Stimulated activated CD4-positive, alpha-beta T cell treated with anti-CD3 and anti-CD28 coated beads, Interleukin-1b, Interleukin-23, amount 100 ng/mL, for 48 hours (primary cell): Measurements from ENCODE around the gene AUTS2.
"Not testable (repeated sequence)": the region's sequence is repeated elsewhere in the genome, so short reads cannot be mapped to it uniquely, and the experiment has no call there.

ENCODE experiments used
- DNase-seq: peaks from one replicate; pipeline ENCODE4 v3.0.0-alpha.2; 2020

The AUTS2 gene

GRCh38 chr7:70723339-70723738, 1125.1 kb downstream of the AUTS2 start:
- no peak for DNase-seq

- DNase-seq, result no peak
Measured at GRCh38 chr7:70725448-70725847, 1127.2 kb downstream of the AUTS2 start.

- DNase-seq, result no peak
Measured at GRCh38 chr7:70726294-70726693, 1128.0 kb downstream of the AUTS2 start.

- no peak for DNase-seq
Measured at GRCh38 chr7:70726951-70727378, 1128.7 kb downstream of the AUTS2 start.

GRCh38 chr7:70727861-70728260, 1129.6 kb downstream of the AUTS2 start:
- DNase-seq, result no peak

- DNase-seq, result no peak
Measured at GRCh38 chr7:70728872-70729552, 1130.7 kb downstream of the AUTS2 start.

GRCh38 chr7:70729553-70730157, 1131.4 kb downstream of the AUTS2 start:
- DNase-seq, result not testable (repeated sequence)

GRCh38 chr7:70730451-70731110, 1132.3 kb downstream of the AUTS2 start:
- DNase-seq, result no peak

- DNase-seq, result no peak
Measured at GRCh38 chr7:70733090-70733489, 1134.8 kb downstream of the AUTS2 start.

- no peak for DNase-seq
Measured at GRCh38 chr7:70734411-70734810, 1136.1 kb downstream of the AUTS2 start.

GRCh38 chr7:70735313-70735712, 1137.0 kb downstream of the AUTS2 start:
- DNase-seq, result no peak

GRCh38 chr7:70736715-70737460, 1138.6 kb downstream of the AUTS2 start:
- DNase-seq, result no peak

- no peak for DNase-seq
Measured at GRCh38 chr7:70738151-70738885, 1140.0 kb downstream of the AUTS2 start.

GRCh38 chr7:70739646-70740210, 1141.5 kb downstream of the AUTS2 start:
- no peak for DNase-seq

GRCh38 chr7:70741666-70742065, 1143.4 kb downstream of the AUTS2 start:
- DNase-seq, result no peak

GRCh38 chr7:70743531-70744325, 1145.5 kb downstream of the AUTS2 start:
- no peak for DNase-seq

- DNase-seq, result no peak
Measured at GRCh38 chr7:70744492-70744891, 1146.2 kb downstream of the AUTS2 start.

- DNase-seq, result no peak
Measured at GRCh38 chr7:70749831-70750230, 1151.6 kb downstream of the AUTS2 start.

GRCh38 chr7:70751895-70752294, 1153.6 kb downstream of the AUTS2 start:
- no peak for DNase-seq

- no peak for DNase-seq
Measured at GRCh38 chr7:70752794-70753241, 1154.5 kb downstream of the AUTS2 start.

- no peak for DNase-seq
Measured at GRCh38 chr7:70756789-70757188, 1158.5 kb downstream of the AUTS2 start.
